ENCODE results near the gene MED27.

MED27 gene

GRCh38 chr9:131844745-131845118 lies 234.9 kb downstream of the MED27 start:
- H3K27ac ChIP-seq: no peak overlapping the region
- no peak for DNase-seq
- intact Hi-C loops (cut with DNase I; ENCODE audit: low total_unique reads): no loop called here
- no peak overlapping the region for H3K4me3 ChIP-seq
- H3K9me3 ChIP-seq: no peaks in the 10 kb centered on the region
- H3K4me1 ChIP-seq: no peaks in the 10 kb centered on the region
- no peak for TF ChIP-seq CTCF (IDR thresholded peaks at IDR 0.05)
- no peaks in the 10 kb centered on the region for H3K36me3 ChIP-seq
- H3K27me3 ChIP-seq: peaks cover 0 to 39% of the 10 kb centered on the region in 2 donors

- no peak for TF ChIP-seq CTCF (IDR thresholded peaks at IDR 0.05)
- Histone ChIP-seq H3K27me3 (peaks cover 0 to 40% of the 10 kb centered on the region in 2 donors), H3K36me3 (no peaks in the 10 kb centered on the region), H3K27ac (no peak overlapping the region), H3K4me3 (no peak overlapping the region), H3K9me3 (no peaks in the 10 kb centered on the region), H3K4me1 (no peaks in the 10 kb centered on the region)
- intact Hi-C loops (cut with DNase I; ENCODE audit: low total_unique reads): no loop called here
- DNase-seq: no peak
Measured at GRCh38 chr9:131843989-131844744, 235.5 kb downstream of the MED27 start.

- no peak overlapping the region for H3K27ac ChIP-seq
- H3K36me3 ChIP-seq: no peaks in the 10 kb centered on the region
- peaks cover 0 to 63% of the 10 kb centered on the region in 2 donors for H3K27me3 ChIP-seq
- DNase-seq: no peak
- intact Hi-C loops (cut with DNase I; ENCODE audit: low total_unique reads): no loop called here
- no peak overlapping the region for H3K4me3 ChIP-seq
- H3K9me3 ChIP-seq: no peaks in the 10 kb centered on the region
- TF ChIP-seq CTCF (IDR thresholded peaks at IDR 0.05): no peak
- H3K4me1 ChIP-seq: no peaks in the 10 kb centered on the region
Measured at GRCh38 chr9:131841765-131842318, 237.8 kb downstream of the MED27 start.

- Histone ChIP-seq H3K4me1 (no peaks in the 10 kb centered on the region), H3K4me3 (no peak overlapping the region), H3K36me3 (no peaks in the 10 kb centered on the region), H3K27me3 (peaks cover 0 to 71% of the 10 kb centered on the region in 2 donors), H3K9me3 (no peaks in the 10 kb centered on the region), H3K27ac (no peak overlapping the region)
- intact Hi-C loops (cut with DNase I; ENCODE audit: low total_unique reads): no loop called here
- no peak for TF ChIP-seq CTCF (IDR thresholded peaks at IDR 0.05)
- DNase-seq: no peak
Measured at GRCh38 chr9:131840751-131841702, 238.6 kb downstream of the MED27 start.

- intact Hi-C loops (cut with DNase I; ENCODE audit: low total_unique reads): no loop called here
- peaks cover 0 to 79% of the 10 kb centered on the region in 2 donors for H3K27me3 ChIP-seq
- no peak for TF ChIP-seq CTCF (IDR thresholded peaks at IDR 0.05)
Measured at GRCh38 chr9:131840220-131840619, 239.4 kb downstream of the MED27 start.

More at GRCh38 chr9:131840220-131840619, 239.4 kb downstream of the MED27 start:
- Histone ChIP-seq H3K4me3 (no peak overlapping the region), H3K9me3 (no peaks in the 10 kb centered on the region), H3K36me3 (no peaks in the 10 kb centered on the region), H3K4me1 (peaks cover 0 to 3% (median under 1%) of the 10 kb centered on the region in 4 donors), H3K27ac (no peak overlapping the region)
- no peak for DNase-seq

Measured in tibial artery (tissue), 4 donors.